ENCODE data around the gene MMP14. TPM values are rescaled to one million over a fixed set of nuclear protein-coding genes. Genes with fewer than 3 reads are reported as not detected.

The MMP14 gene
- polyA plus RNA-seq, 1 experiment, result 365 TPM

- Histone ChIP-seq H3K4me3 (ENCODE audit: low read depth, low read length) (no peak overlapping the region), H3K27ac (ENCODE audit: low read depth, low read length) (no peak overlapping the region), H3K27me3 (ENCODE audit: control insufficient read depth, insufficient read depth, low read length) (no peaks in the 10 kb centered on the region), H3K9me3 (ENCODE audit: control insufficient read depth, insufficient read depth, low read length) (no peaks in the 10 kb centered on the region)
- ChIA-PET POLR2A (interaction anchor here (0.5 kb wide), 1 partner anchor 204 kb away, joined by 4 read pairs; no protein-coding TSS in a partner anchor), CTCF (interaction anchor here (0.6 to 1.1 kb wide), 4 partner anchors 15 to 251 kb away, joined by 3 read pairs; no protein-coding TSS in a partner anchor)
- no peak for DNase-seq (ENCODE audit: low read depth, low spot score)
- no peak for TF ChIP-seq CTCF (IDR thresholded peaks at IDR 0.05; ENCODE audit: low read depth, low read length)
Observed at GRCh38 chr14:22807432-22808087, 28.8 kb upstream of the MMP14 start.

- Histone ChIP-seq H3K9me3 (ENCODE audit: control insufficient read depth, insufficient read depth, low read length) (no peaks in the 10 kb centered on the region), H3K27ac (ENCODE audit: low read depth, low read length) (no peak overlapping the region), H3K4me3 (ENCODE audit: low read depth, low read length) (no peak overlapping the region), H3K27me3 (ENCODE audit: control insufficient read depth, insufficient read depth, low read length) (no peaks in the 10 kb centered on the region)
- CTCF ChIA-PET, result interaction anchor here (0.6 to 1.3 kb wide), 5 partner anchors 14 to 252 kb away, joined by 3 to 6 read pairs (median 3); no protein-coding TSS in a partner anchor
- POLR2A ChIA-PET, result no interaction called here
- DNase-seq (ENCODE audit: low read depth, low spot score), result no peak
- no peak for TF ChIP-seq CTCF (IDR thresholded peaks at IDR 0.05; ENCODE audit: low read depth, low read length)
Observed at GRCh38 chr14:22808388-22809209, 27.8 kb upstream of the MMP14 start.

GRCh38 chr14:22811722-22812121, 24.7 kb upstream of the MMP14 start:
- CTCF ChIA-PET, result interaction anchor here (1.0 kb wide), 2 partner anchors 8 to 61 kb away, joined by 3 to 8 read pairs; no protein-coding TSS in a partner anchor
- Histone ChIP-seq H3K4me3 (ENCODE audit: low read depth, low read length) (no peak overlapping the region), H3K27ac (ENCODE audit: low read depth, low read length) (no peak overlapping the region), H3K9me3 (ENCODE audit: control insufficient read depth, insufficient read depth, low read length) (no peaks in the 10 kb centered on the region), H3K27me3 (ENCODE audit: control insufficient read depth, insufficient read depth, low read length) (no peaks in the 10 kb centered on the region)
- POLR2A ChIA-PET, result interaction anchor here (0.7 kb wide), 1 partner anchor 45 kb away, joined by 4 read pairs; the partner anchor contains the start of gene OXA1L
- TF ChIP-seq CTCF (IDR thresholded peaks at IDR 0.05; ENCODE audit: low read depth, low read length), result no peak
- no peak for DNase-seq (ENCODE audit: low read depth, low spot score)

- no peaks in the 10 kb centered on the region for H3K9me3 ChIP-seq (ENCODE audit: control insufficient read depth, insufficient read depth, low read length)
- no peak overlapping the region for H3K27ac ChIP-seq (ENCODE audit: low read depth, low read length)
- no peak for TF ChIP-seq CTCF (IDR thresholded peaks at IDR 0.05; ENCODE audit: low read depth, low read length)
- no peaks in the 10 kb centered on the region for H3K27me3 ChIP-seq (ENCODE audit: control insufficient read depth, insufficient read depth, low read length)
- ChIA-PET POLR2A (no interaction called here), CTCF (interaction anchor here (0.8 to 1.5 kb wide), 3 partner anchors 10 to 256 kb away, joined by 3 to 4 read pairs (median 3); no protein-coding TSS in a partner anchor)
- DNase-seq (ENCODE audit: low read depth, low spot score), result no peak
- H3K4me3 ChIP-seq (ENCODE audit: low read depth, low read length), result no peak overlapping the region
Observed at GRCh38 chr14:22812744-22813143, 23.6 kb upstream of the MMP14 start.

Data from AG04450 (cell line).